GM21360 (cell line): ENCODE measurements around the gene TRPV6.

Experiments
- ATAC-seq: cut with Tn5 transposase; IDR thresholded peaks from one replicate; pipeline ENCODE4 v1.9.1; 2021; ENCODE audit warnings: mild to moderate bottlenecking, moderate library complexity; ENCODE audit not compliant: unreplicated experiment

TRPV6 gene

GRCh38 chr7:142886866-142887265 is 1.3 kb upstream of the TRPV6 start:
- ATAC-seq, result no peak

DNA sequence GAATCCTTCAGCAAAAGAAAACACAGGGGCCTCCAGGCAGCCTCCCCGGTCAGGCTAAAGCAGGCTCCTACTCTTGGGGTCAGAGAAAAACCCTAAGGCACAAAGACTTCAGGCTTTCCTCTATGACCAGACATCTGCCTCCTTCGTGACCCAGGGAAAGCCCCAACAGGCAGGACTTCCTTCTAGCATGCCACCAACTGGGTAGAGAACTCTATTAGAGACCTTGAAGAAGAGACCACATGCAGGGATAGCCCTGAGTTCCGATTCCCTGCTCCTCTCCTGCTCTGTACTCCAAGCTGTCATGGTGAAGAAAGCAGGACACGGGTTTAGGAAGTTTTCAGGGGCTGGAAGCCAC is 1.3 kb downstream of the TRPV6 start:
- ATAC-seq, result no peak

GRCh38 chr7:142883571-142884285 is 1.8 kb downstream of the TRPV6 start:
- ATAC-seq, result no peak

DNA sequence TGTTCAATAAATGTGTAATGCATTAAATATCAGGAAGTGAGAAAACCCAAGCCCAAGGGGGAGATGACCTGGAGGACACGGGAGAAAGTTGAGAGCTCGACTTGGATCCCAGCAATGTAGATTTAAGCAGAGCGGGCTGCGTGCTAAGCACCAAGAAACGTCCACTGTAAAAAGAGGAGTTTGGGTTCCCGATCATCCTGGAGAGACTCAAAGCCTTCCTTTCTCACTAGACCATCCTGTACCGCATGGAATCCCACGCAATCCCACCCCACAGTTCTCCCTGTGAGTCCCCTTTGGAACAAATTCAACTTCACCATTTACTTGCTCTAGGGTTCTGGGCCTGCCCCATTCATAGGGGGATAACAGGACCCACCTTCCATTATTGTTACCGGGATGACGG is 2.4 kb downstream of the TRPV6 start:
- no peak for ATAC-seq

DNA sequence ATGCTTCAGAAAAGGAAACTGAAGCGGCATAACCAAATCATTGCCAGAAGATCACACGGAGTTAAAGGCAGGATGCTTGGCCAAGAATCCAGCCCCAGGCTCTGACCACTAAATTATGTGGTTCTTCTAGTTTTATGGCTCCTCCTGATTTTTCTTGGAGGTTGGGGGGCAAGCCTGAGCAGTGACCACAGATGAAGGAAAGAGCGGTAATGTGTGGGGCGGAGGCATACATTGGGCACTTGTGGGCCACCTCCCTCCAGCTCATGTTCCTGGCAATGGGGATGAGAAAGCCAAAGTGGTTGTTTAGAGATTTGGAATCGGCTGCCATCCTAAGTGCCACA is 3.2 kb downstream of the TRPV6 start:
- ATAC-seq, result no peak

DNA sequence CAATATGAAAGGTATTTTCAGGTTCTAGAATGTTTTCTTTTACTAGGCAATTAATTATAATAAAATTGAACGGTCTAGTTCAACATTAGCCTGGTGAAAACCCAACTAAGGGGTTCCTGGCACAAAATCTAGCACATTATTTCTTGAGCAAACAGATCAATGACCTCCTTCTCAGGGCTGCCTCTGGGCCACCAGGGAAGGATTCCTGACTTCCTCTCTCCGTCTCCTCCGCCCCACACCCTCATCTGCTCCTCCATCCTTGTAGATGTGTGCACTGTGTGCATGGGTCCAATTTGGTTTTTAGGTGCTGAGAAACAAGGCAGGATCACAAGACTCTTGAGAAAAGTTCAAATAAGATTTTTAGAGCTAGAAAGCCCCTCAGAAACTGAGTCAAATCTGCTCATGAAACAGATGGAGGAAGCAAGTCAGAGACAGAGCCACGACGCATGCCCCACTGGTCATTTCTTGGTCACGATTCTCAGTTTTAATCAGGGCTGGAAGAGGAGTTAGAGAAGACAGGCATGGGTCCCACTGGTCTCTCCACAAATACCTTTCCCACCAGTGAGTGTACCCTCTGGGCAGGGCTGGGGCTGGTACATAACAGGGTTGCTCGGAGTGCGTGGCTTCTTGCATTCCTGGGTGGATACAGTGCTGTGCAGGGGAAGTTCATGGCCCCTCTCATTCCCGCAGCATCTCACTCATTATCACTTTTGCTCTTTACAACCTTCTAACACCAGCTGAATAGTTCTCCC is 3.8 kb downstream of the TRPV6 start:
- ATAC-seq, result no peak

DNA sequence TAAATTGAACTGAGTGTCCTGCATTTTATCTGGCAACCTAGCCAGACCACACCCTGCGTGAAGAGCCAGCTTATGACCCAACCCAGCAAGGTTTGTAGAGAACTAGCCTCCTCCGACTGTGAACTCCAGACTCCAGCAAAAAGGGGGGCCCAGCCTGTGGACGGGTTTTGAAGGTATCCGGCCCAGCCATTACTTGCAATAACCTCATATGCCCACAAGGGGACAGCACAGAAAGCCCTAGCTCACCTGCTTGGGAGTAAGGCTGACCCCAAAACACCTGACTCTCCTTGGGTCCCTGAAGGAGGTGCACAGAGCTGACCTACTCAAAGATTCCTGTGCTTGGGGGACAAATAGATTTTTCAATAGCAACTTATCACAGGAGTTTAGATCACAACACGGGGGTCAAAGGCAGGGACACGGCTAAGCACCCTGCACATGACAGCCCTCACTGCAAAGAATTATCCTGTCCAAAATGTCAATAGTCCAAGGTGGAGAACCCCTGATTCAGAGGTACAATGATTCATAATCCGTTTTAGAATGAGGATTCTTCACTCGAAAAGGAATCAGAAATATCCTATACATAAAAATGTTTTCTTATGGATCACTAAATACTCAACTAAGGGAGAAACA is 4.6 kb downstream of the TRPV6 start:
- ATAC-seq, result peak; percentile 70

GRCh38 chr7:142879060-142879459 is 6.5 kb downstream of the TRPV6 start:
- ATAC-seq, result no peak

DNA sequence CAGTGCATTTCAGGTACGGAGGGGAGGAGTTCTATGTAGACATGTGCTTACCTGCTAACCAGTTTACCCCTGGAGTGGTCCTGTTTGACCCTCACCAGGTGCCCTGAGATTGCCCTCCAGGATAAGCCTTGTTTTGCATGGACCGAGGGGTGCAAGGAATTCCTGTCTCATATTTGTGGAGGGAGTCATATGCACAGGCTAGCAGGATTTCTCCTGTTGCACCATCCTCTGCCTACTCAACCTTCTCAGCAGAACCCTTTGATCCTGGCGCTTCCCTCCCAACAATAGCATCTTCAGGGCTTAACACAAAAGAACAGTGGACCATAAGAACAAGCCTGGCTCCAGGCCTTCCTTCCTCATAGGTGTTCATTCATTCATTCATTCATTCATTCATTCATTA is 7.2 kb downstream of the TRPV6 start:
- ATAC-seq, result no peak

- no peak for ATAC-seq
These were observed 8.3 kb downstream of the TRPV6 start for GRCh38 chr7:142876991-142877910.

GRCh38 chr7:142876236-142876960 is 9.1 kb downstream of the TRPV6 start:
- ATAC-seq, result no peak

- no peak for ATAC-seq
These were observed 10.1 kb downstream of the TRPV6 start for GRCh38 chr7:142875456-142875855.

- no peak for ATAC-seq
These were observed 10.7 kb downstream of the TRPV6 start for GRCh38 chr7:142874837-142875236.

- no peak for ATAC-seq
These were observed 11.1 kb downstream of the TRPV6 start for GRCh38 chr7:142874409-142874808.

DNA sequence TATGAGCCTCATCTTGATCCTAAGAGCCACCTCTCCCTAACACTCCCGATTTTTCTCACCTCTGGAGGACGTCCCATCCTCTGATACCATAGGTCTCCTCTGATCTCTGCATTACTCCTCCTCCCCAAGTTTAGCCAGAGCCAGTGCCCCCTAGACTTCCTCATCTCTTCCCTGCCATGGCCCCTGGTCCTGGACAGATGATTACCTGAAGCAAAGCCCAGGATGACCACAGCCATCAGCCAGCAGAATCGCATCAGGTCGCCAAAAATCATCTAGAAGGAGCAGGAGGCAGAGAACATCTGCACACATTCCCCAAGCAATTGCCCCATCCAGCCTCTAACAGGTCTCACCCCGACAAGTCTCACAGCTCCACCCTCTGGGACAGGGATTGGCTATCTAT is 11.7 kb downstream of the TRPV6 start:
- ATAC-seq, result no peak

GRCh38 chr7:142873281-142873784 is 12.2 kb downstream of the TRPV6 start:
- ATAC-seq, result peak; percentile 88

DNA sequence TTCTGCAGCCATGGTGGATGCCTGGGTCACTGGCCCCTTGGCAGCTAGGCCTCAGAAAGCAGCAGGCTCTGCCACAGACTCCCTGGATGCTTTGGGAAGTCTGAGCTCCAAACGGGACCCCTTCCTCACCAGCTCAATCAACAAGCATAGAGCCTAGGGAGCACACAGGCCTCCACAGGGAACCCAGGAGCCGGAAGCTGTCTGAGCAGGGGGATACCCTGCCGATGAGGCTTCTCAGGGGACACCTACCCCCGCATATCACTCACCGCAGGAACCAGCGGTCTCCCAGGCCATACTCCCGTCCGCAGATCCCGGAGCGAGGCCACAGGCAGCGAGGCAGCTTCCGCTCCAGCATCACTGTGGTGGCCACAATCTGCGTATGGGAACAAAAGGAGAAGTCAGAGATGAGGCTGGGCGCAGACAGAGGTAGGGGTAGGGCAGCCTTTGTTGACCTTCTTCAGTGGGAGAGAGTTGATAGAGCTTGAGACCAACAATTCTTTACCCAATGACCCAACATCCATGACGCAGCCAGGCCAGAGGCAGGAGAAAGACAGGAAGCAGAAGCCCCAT is 13.4 kb downstream of the TRPV6 start:
- no peak for ATAC-seq

DNA sequence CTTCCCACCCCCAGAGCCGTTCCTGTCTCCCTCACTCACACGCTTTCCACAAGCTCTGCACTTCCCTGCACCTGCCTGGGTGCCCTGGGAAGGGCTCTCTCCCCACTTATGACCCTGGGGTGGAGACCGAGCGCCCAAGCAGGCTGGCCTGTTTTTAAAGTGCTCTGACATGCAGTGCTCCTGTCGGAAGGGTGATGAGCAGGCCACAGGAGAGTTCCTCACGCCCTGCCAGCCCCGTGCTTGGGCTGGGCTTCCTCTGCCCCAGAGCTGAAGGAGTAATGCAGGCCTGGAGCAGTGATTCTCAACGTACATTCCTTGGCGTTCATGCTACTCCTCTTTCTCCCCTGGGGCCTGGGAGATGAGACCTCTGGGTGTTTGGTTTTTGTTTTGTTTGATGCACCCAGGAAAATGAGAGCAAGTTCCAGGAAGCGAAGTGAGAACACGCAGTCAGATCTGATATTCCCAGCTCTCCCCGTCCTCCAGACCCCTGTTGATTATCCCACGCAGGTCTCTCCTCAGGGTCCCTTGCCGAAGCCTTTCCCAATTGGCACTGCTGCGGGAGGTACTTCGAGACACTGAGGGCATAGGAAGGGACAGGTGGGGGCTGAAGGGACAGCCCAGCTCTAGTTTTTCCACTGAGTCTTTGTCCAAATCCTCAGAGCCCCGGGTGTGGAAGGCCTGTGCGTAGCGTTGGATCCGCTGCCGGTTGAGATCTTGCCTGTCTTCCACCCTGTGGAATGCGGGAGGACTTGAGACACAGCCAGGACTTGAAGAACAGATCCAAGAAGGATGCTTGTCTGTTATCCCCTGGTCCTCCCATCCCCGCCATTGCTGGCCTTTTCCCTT is 14.1 kb downstream of the TRPV6 start:
- ATAC-seq, result no peak
